Suprapubic skin (tissue), 4 donors: ENCODE measurements around the gene MDGA2.

ENCODE experiments used
- POLR2A ChIP-seq, 2 donors: fragments of 450-650 bp; IDR thresholded peaks; one replicate each; pipeline ENCODE4 v1.6.1; 2017; ENCODE audit warnings: antibody characterized with exemption in 2 of 2, mild to moderate bottlenecking in 2 of 2, moderate library complexity in 2 of 2
- POLR2AphosphoS5 ChIP-seq, 3 donors: sonication (generic); formaldehyde crosslinking; IDR thresholded peaks; one replicate each; pipeline ENCODE4 v1.6.1; 2017; ENCODE audit warnings: antibody characterized with exemption in 3 of 3
- TF ChIP-seq, protein P1 (sequence below), 2 donors: fragments of 200-600 bp in 1 of 2; fragments of 450-650 bp in 1 of 2; sonication (generic) in 1 of 2; IDR thresholded peaks; one replicate each; pipeline ENCODE4 v1.5.1; 2016 to 2019; ENCODE audit warnings: antibody characterized with exemption in 2 of 2, mild to moderate bottlenecking in 1 of 2, moderate library complexity in 1 of 2

DNA sequence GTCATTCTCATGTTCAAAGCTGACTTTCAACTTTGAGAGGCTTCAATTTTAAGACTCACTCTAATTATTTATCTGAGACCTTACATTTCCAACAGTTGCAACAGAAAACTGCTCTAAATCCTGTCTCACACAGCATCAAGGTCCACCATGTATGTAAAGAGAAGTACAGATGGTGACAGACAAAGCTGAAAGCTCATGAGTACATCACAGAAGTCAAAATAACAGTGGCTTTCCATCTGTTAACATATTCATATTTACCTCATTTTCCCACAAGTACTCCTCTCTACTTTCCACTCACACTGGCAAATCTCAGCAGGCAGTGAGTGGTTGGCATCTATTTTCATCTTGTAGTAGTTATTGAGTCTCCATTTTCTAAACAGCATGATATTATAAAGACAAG is 192.0 kb downstream of the MDGA2 start:
- TF ChIP-seq, protein P1, sequence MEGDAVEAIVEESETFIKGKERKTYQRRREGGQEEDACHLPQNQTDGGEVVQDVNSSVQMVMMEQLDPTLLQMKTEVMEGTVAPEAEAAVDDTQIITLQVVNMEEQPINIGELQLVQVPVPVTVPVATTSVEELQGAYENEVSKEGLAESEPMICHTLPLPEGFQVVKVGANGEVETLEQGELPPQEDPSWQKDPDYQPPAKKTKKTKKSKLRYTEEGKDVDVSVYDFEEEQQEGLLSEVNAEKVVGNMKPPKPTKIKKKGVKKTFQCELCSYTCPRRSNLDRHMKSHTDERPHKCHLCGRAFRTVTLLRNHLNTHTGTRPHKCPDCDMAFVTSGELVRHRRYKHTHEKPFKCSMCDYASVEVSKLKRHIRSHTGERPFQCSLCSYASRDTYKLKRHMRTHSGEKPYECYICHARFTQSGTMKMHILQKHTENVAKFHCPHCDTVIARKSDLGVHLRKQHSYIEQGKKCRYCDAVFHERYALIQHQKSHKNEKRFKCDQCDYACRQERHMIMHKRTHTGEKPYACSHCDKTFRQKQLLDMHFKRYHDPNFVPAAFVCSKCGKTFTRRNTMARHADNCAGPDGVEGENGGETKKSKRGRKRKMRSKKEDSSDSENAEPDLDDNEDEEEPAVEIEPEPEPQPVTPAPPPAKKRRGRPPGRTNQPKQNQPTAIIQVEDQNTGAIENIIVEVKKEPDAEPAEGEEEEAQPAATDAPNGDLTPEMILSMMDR (IDR thresholded peaks at IDR 0.05) = no peak
- TF ChIP-seq POLR2A (IDR thresholded peaks at IDR 0.05) (no peak), POLR2AphosphoS5 (IDR thresholded peaks at IDR 0.05) (no peak)
